SU-DHL-6 (cell line): Measurements from ENCODE around the gene TANC1.

Source experiments
- H2AFZ ChIP-seq: fragments of 200-600 bp; sonication (generic); 2 replicates; pipeline ENCODE4 v1.6.1; 2014; ENCODE audit warnings: low read depth, mild to moderate bottlenecking, moderate library complexity, mixed read lengths, antibody characterized with exemption, low read length; ENCODE audit not compliant: severe bottlenecking
- H3F3A ChIP-seq: fragments of 200-600 bp; shearing (Covaris generic); 2 replicates; pipeline ENCODE4 v1.6.0; 2016; ENCODE audit warnings: antibody characterized with exemption, mild to moderate bottlenecking; ENCODE audit not compliant: insufficient read depth
- H3K27ac ChIP-seq: fragments of 200-600 bp; sonication (generic); 2 replicates; pipeline ENCODE4 v1.5.1; 2016; ENCODE audit warnings: low read depth, mild to moderate bottlenecking, low read length, moderate library complexity, mixed read lengths
- H3K27me3 ChIP-seq: fragments of 200-600 bp; sonication (generic), shearing (Covaris generic); 2 replicates; pipeline ENCODE4 v1.6.0; 2014; ENCODE audit warnings: mild to moderate bottlenecking, low read length
- H3K36me3 ChIP-seq: fragments of 200-600 bp; sonication (generic); 2 replicates; pipeline ENCODE4 v1.6.1; 2014; ENCODE audit warnings: mild to moderate bottlenecking, low read length, mixed read lengths
- H3K4me2 ChIP-seq: fragments of 300-600, 200-600 bp; shearing (Covaris generic), sonication (generic); 2 replicates; pipeline ENCODE4 v1.6.0; 2014; ENCODE audit warnings: low read length, low read depth, mild to moderate bottlenecking; ENCODE audit not compliant: poor library complexity, severe bottlenecking
- H3K4me3 ChIP-seq: fragments of 200-600 bp; sonication (generic); 2 replicates; pipeline ENCODE4 v1.5.1; 2014; ENCODE audit warnings: antibody characterized with exemption, low read length, mild to moderate bottlenecking, mixed read lengths; ENCODE audit not compliant: insufficient read depth, poor library complexity, severe bottlenecking
- H3K79me2 ChIP-seq: fragments of 200-600 bp; sonication (generic); 2 replicates; pipeline ENCODE4 v1.6.1; 2014; ENCODE audit warnings: mild to moderate bottlenecking, low read length, moderate library complexity; ENCODE audit not compliant: insufficient read depth
- H3K9ac ChIP-seq: fragments of 200-600 bp; sonication (generic); 2 replicates; pipeline ENCODE4 v1.7.0; 2014; ENCODE audit warnings: mild to moderate bottlenecking, low read length
- H3K9me2 ChIP-seq: fragments of 200-600 bp; sonication (generic); replicated peaks from 2 replicates; pipeline ENCODE4 v1.6.1; 2014; ENCODE audit warnings: low read length; ENCODE audit not compliant: insufficient read depth
- H3K9me3 ChIP-seq: fragments of 200-600 bp; sonication (generic); 2 replicates; pipeline ENCODE4 v1.6.1; 2014; ENCODE audit warnings: low read length, mixed read lengths; ENCODE audit not compliant: insufficient read depth
- H4K20me1 ChIP-seq: fragments of 200-600 bp; sonication (generic); 2 replicates; pipeline ENCODE4 v1.6.1; 2014; ENCODE audit warnings: low read depth, mild to moderate bottlenecking, antibody characterized with exemption, low read length, moderate library complexity, mixed read lengths
- EZH2phosphoT487 ChIP-seq: fragments of 200-600 bp; sonication (generic), shearing (Covaris generic); conservative IDR thresholded peaks from 2 replicates; pipeline ENCODE4 v1.6.1; 2018; ENCODE audit warnings: mild to moderate bottlenecking, antibody characterized with exemption, low read length, moderate library complexity, mixed read lengths
- TF ChIP-seq, protein P1 (sequence below): fragments of 200-600 bp; sonication (generic); IDR thresholded peaks from one replicate; pipeline ENCODE4 v1.5.1; 2017; ENCODE audit warnings: antibody characterized with exemption, mild to moderate bottlenecking, low read length, moderate library complexity; ENCODE audit not compliant: insufficient read depth, poor library complexity, severe bottlenecking

Gene TANC1

DNA sequence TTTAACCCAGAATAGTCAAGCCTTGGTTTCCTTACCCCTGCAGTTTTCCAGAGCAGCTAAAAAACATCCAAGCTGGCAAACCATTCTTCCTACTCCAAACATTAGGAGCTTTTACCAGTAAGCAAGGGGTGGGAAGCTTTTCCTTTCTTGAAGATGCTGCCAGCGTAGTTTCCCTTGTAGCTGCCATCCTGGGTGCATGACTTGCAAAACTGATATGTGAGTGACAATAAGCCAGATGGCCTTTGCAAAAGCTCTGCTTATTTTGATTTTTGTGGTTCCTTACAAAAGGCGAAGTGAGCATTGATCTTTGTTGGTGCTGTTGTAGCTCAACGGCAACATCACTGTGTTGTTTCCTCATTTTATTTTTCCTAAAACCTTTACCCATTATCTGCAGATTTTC, 179.2 kb downstream of the TANC1 start:
- Histone ChIP-seq H3K9me3 (no peaks in the 10 kb centered on the region), H3K4me2 (no peak overlapping the region), H3K27me3 (no peaks in the 10 kb centered on the region), H3K9me2 (no peaks in the 10 kb centered on the region), H3K79me2 (no peaks in the 10 kb centered on the region), H4K20me1 (no peaks in the 10 kb centered on the region), H3F3A (no peaks in the 10 kb centered on the region), H3K27ac (no peak overlapping the region), H3K36me3 (no peaks in the 10 kb centered on the region), H2AFZ (no peak overlapping the region), H3K9ac (no peak overlapping the region), H3K4me3 (no peak overlapping the region)
- TF ChIP-seq, protein P1, sequence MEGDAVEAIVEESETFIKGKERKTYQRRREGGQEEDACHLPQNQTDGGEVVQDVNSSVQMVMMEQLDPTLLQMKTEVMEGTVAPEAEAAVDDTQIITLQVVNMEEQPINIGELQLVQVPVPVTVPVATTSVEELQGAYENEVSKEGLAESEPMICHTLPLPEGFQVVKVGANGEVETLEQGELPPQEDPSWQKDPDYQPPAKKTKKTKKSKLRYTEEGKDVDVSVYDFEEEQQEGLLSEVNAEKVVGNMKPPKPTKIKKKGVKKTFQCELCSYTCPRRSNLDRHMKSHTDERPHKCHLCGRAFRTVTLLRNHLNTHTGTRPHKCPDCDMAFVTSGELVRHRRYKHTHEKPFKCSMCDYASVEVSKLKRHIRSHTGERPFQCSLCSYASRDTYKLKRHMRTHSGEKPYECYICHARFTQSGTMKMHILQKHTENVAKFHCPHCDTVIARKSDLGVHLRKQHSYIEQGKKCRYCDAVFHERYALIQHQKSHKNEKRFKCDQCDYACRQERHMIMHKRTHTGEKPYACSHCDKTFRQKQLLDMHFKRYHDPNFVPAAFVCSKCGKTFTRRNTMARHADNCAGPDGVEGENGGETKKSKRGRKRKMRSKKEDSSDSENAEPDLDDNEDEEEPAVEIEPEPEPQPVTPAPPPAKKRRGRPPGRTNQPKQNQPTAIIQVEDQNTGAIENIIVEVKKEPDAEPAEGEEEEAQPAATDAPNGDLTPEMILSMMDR, result no peak
- TF ChIP-seq EZH2phosphoT487, result no peak

DNA sequence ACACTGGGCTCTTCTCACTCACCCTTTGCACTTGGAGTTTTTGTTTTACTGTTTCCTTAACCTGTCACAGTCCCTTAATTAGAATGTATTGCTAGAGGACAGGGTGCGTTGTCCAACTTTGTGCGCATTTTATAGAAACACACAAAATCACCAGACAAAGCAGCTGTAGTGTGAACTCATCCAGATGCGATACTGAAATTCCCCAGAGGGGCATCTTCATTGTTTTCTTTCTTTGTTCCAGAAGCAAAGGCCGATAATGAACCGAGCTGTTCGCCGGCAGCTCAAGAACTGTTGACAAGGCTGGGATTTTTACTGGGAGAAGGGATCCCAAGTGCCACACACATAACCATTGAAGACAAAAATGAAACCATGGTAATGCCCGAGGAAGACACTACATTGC, 180.5 kb downstream of the TANC1 start:
- no peaks in the 10 kb centered on the region for H3K9me2 ChIP-seq
- no peak overlapping the region for H3K4me2 ChIP-seq
- H3K9ac ChIP-seq, result no peak overlapping the region
- no peaks in the 10 kb centered on the region for H3K79me2 ChIP-seq
- H4K20me1 ChIP-seq, result no peaks in the 10 kb centered on the region
- H2AFZ ChIP-seq, result no peak overlapping the region
- TF ChIP-seq EZH2phosphoT487, result no peak
- TF ChIP-seq, protein P1, result no peak
- no peaks in the 10 kb centered on the region for H3F3A ChIP-seq
- H3K36me3 ChIP-seq, result no peaks in the 10 kb centered on the region
- no peaks in the 10 kb centered on the region for H3K9me3 ChIP-seq
- H3K27me3 ChIP-seq, result no peaks in the 10 kb centered on the region
- no peak overlapping the region for H3K4me3 ChIP-seq
- no peak overlapping the region for H3K27ac ChIP-seq

DNA sequence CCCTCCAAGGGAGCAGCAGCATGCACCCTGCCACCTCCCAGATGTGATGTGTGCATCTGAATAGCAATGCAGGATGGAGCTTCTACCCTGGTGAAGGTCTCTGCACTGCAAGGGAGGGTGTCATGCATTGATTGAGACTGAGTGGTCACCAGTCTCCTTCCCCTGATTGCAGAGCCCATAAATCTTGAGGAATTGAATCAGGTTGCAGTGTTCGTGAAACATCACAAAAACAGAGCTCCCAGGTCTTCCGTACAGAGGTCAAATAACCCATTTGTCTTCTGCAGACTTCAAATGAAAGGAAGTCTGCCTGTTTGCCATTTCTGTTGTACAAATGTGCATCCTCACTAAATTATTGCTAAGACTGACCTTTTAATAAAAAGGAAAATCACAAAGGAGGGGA, 181.3 kb downstream of the TANC1 start:
- Histone ChIP-seq H3K4me3 (no peak overlapping the region), H3K9me2 (no peaks in the 10 kb centered on the region), H3K9ac (no peak overlapping the region), H3K4me2 (no peak overlapping the region), H4K20me1 (no peaks in the 10 kb centered on the region), H3K9me3 (no peaks in the 10 kb centered on the region), H3K79me2 (no peaks in the 10 kb centered on the region), H3K27ac (no peak overlapping the region), H3K27me3 (no peaks in the 10 kb centered on the region), H2AFZ (no peak overlapping the region), H3K36me3 (no peaks in the 10 kb centered on the region), H3F3A (no peaks in the 10 kb centered on the region)
- no peak for TF ChIP-seq EZH2phosphoT487
- TF ChIP-seq, protein P1, result no peak
